22Rv1 (cell line): ENCODE data around the gene DMRTA2.

Experiments
- H3K27ac ChIP-seq: fragments of 450-650 bp; 2 replicates; pipeline ENCODE4 v1.5.1; 2017
- CTCF ChIP-seq: fragments of 450-650 bp; IDR thresholded peaks from 2 replicates; pipeline ENCODE4 v1.5.1; 2017; ENCODE audit warnings: mild to moderate bottlenecking
- ZFX ChIP-seq: fragments of 450-650 bp; IDR thresholded peaks from 2 replicates; pipeline ENCODE4 v1.6.1; 2017; ENCODE audit warnings: antibody characterized with exemption, borderline replicate concordance

The DMRTA2 gene

GRCh38 chr1:50427818-50428779 lies 4.9 kb upstream of the DMRTA2 start:
- H3K27ac ChIP-seq: no peak overlapping the region
- TF ChIP-seq ZFX (no peak), CTCF (no peak)

DNA sequence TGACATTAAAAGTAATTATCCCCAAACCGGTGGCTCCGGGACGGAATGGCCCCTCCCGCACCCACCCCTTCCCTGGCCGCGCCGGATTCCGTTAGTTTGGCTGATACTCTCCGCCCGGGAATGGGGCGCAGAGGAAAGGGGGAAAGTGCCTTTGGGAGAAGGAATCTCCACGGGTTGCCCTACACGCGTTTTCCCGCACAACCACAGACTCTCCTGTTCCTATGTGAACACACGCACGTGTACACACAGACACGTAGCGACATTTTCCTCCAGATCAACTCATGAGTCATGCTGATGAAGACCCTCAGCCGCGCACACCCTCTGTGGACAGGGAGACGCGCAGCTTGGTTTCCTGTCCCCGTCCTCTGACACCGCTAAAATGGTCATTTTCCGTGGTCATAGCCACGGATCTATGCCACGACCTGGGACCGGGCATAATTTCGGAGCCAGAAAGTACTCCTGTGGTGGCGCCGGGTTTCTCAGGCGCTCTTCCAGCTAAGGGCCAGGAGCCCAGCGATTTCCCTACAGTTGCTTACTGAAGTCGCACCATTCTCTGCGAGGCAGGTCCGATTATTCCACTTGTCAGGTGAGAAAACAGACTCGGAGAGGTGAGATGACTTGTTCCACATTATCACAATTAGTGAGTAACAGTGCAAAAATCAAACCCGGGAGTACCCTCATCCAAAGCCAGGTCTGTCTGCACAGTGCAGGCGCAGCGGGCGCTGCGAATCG lies 4.0 kb upstream of the DMRTA2 start:
- H3K27ac ChIP-seq: no peak overlapping the region
- no peak for TF ChIP-seq ZFX
- TF ChIP-seq CTCF: no peak

GRCh38 chr1:50426702-50427085 lies 3.5 kb upstream of the DMRTA2 start:
- H3K27ac ChIP-seq: no peak overlapping the region
- no peak for TF ChIP-seq CTCF

DNA sequence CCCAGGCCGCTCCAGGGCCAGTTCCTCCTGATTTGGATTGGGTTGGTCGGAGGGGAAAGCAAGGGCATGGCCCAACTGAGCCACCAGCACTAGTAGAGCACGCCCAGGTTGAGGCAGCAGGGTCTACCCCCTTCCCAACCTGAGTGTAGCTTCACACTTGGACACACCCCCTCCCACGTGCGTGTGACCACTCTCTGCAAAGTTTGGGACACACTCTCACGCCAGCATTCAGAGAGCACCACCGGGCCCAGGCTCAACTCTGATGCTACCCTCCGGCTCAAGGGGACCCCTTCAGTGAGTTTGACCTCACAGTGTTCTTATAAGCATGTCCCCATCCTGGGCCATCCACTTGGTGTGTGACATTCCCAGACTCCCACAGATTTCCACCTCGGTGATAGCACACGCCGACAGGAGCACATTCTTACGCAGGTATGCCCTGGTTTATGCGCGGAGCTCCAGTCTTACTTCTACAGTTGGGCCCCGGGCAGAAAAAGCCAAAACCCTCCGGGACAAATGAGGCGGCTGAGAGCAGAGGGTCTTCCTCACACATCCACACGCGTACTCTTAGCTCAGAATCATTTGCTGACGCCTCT lies 3.0 kb upstream of the DMRTA2 start:
- no peak for TF ChIP-seq ZFX
- no peak for TF ChIP-seq CTCF
- H3K27ac ChIP-seq: no peak overlapping the region

- H3K27ac ChIP-seq: no peak overlapping the region
Measured at GRCh38 chr1:50425376-50426107, 2.3 kb upstream of the DMRTA2 start.

DNA sequence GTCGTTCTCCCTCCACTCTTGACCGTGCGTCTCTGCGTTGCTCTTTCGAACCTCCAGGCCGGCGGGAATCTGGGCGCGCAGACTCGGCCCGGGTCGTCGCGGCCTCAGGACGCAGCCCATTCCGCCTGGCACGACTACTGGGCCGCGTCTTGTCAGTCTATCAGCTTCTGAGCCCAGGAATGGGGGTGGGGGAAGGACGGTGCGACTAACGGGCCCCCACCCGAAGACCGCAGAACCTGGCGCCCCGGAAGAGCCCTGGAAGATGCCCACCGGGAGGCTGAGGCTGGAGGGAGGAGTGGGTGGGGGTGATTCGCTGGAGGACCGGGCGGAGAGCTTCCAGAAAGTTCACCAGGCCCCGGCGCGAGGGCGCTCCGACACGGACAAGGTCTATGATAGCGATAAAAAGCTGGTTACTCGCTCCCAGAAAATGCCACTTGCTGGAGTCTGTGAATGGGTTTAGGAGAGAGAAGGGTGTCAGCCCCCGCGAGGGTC lies 1.7 kb upstream of the DMRTA2 start:
- no peak overlapping the region for H3K27ac ChIP-seq
- TF ChIP-seq CTCF (no peak), ZFX (no peak)

More at GRCh38 chr1:50425376-50426107, 2.3 kb upstream of the DMRTA2 start:
- TF ChIP-seq ZFX (no peak), CTCF (peak; percentile 22)
